HEK293 (cell line): ENCODE results near the gene CISD2.

Experiments
- CTCF ChIA-PET: fragments of 350-600 bp; formaldehyde crosslinking; extraction: SDS; loops from one replicate; lab custom pipeline; 2021; ENCODE audit warnings: antibody characterized with exemption; lab: Yijun Ruan, JAX
- POLR2A ChIA-PET: fragments of 300-600 bp; formaldehyde crosslinking; extraction: SDS; loops from one replicate; lab custom pipeline; 2020; ENCODE audit warnings: antibody characterized with exemption, inconsistent platforms; lab: Yijun Ruan, JAX
- H3K27ac ChIP-seq: fragments of 200-500 bp; sonication (Bioruptor generic); 2 replicates; pipeline ENCODE4 v1.5.1; 2014; ENCODE audit warnings: low read depth, low read length, control low read depth, inconsistent platforms; ENCODE audit errors: extremely low read depth
- H3K36me3 ChIP-seq, 2 experiments: fragments of 200-500 bp in 1 of 2; sonication (Bioruptor generic) in 1 of 2; 1 replicate in 1 of 2; 2 replicates in 1 of 2; pipeline ENCODE4 v1.5.1; 2014 to 2017; ENCODE audit warnings: inconsistent platforms in 2 of 2, low read length in 2 of 2; ENCODE audit not compliant: control insufficient read depth in 2 of 2, insufficient read depth in 1 of 2
- H3K4me1 ChIP-seq: fragments of 200-500 bp; sonication (Bioruptor generic); 2 replicates; pipeline ENCODE4 v1.5.1; 2014; ENCODE audit warnings: mild to moderate bottlenecking, low read length, inconsistent platforms; ENCODE audit not compliant: control insufficient read depth, insufficient read depth
- H3K4me3 ChIP-seq: 2 replicates; pipeline ENCODE4 v1.5.1; 2011; ENCODE audit warnings: low read depth, mild to moderate bottlenecking, control low read depth, low read length, moderate library complexity
- H3K9me3 ChIP-seq: fragments of 200-500 bp; sonication (Bioruptor generic); 2 replicates; pipeline ENCODE4 v1.5.1; 2014; ENCODE audit warnings: low read depth, low read length, inconsistent platforms; ENCODE audit not compliant: control insufficient read depth, insufficient read depth
- ATF2 ChIP-seq: fragments of 450-650 bp; formaldehyde crosslinking; IDR thresholded peaks from 2 replicates; pipeline ENCODE4 v1.5.1; 2016; ENCODE audit warnings: missing biosample characterization, missing genetic modification characterization, low read depth
- GLI2 ChIP-seq: fragments of 450-650 bp; formaldehyde crosslinking; IDR thresholded peaks from 2 replicates; pipeline ENCODE4; 2017; ENCODE audit warnings: missing biosample characterization, missing genetic modification characterization, low read depth, borderline replicate concordance
- KLF1 ChIP-seq: fragments of 450-650 bp; formaldehyde crosslinking; IDR thresholded peaks from 2 replicates; pipeline ENCODE4 v1.5.1; 2016; ENCODE audit warnings: missing biosample characterization, missing genetic modification characterization
- KLF10 ChIP-seq: fragments of 450-650 bp; IDR thresholded peaks from 2 replicates; pipeline ENCODE4 v1.5.1; 2018; ENCODE audit warnings: missing biosample characterization, mild to moderate bottlenecking, missing genetic modification characterization
- OSR2 ChIP-seq: fragments of 450-650 bp; formaldehyde crosslinking; IDR thresholded peaks from 2 replicates; pipeline ENCODE4 v1.5.1; 2016; ENCODE audit warnings: missing biosample characterization, missing genetic modification characterization
- PBX3 ChIP-seq: sonication (generic); formaldehyde crosslinking; IDR thresholded peaks from 2 replicates; pipeline ENCODE4 v1.8.1; 2022; ENCODE audit warnings: mild to moderate bottlenecking, moderate library complexity, missing genetic modification reagents
- RBAK ChIP-seq: fragments of 450-650 bp; formaldehyde crosslinking; IDR thresholded peaks from 2 replicates; pipeline ENCODE4 v1.5.1; 2016; ENCODE audit warnings: missing biosample characterization, missing genetic modification characterization
- ZBTB49 ChIP-seq: fragments of 450-650 bp; formaldehyde crosslinking; IDR thresholded peaks from 2 replicates; pipeline ENCODE4 v1.5.1; 2016; ENCODE audit warnings: missing biosample characterization, missing genetic modification characterization, low read depth
- ZBTB6 ChIP-seq: fragments of 450-650 bp; formaldehyde crosslinking; IDR thresholded peaks from 2 replicates; pipeline ENCODE4 v1.5.1; 2017; ENCODE audit warnings: missing biosample characterization, missing genetic modification characterization
- ZNF112 ChIP-seq: fragments of 450-650 bp; formaldehyde crosslinking; IDR thresholded peaks from 2 replicates; pipeline ENCODE4 v1.5.0; 2017; ENCODE audit warnings: missing biosample characterization, missing genetic modification characterization
- ZNF140 ChIP-seq: fragments of 450-650 bp; formaldehyde crosslinking; IDR thresholded peaks from 2 replicates; pipeline ENCODE4 v1.5.1; 2016; ENCODE audit warnings: missing biosample characterization, missing genetic modification characterization
- ZNF18 ChIP-seq: fragments of 450-650 bp; formaldehyde crosslinking; IDR thresholded peaks from 2 replicates; pipeline ENCODE4 v1.5.1; 2016; ENCODE audit warnings: missing biosample characterization, missing genetic modification characterization
- ZNF221 ChIP-seq: fragments of 450-650 bp; formaldehyde crosslinking; IDR thresholded peaks from 2 replicates; pipeline ENCODE4 v1.5.1; 2017; ENCODE audit warnings: missing biosample characterization, missing genetic modification characterization, borderline replicate concordance
- ZNF311 ChIP-seq: fragments of 450-650 bp; formaldehyde crosslinking; IDR thresholded peaks from 2 replicates; pipeline ENCODE4 v1.5.1; 2017; ENCODE audit warnings: missing biosample characterization, missing genetic modification characterization, borderline replicate concordance
- ZNF354C ChIP-seq: fragments of 450-650 bp; formaldehyde crosslinking; IDR thresholded peaks from 2 replicates; pipeline ENCODE4 v1.5.1; 2016; ENCODE audit warnings: missing biosample characterization, missing genetic modification characterization, low read depth, borderline replicate concordance
- ZNF555 ChIP-seq: fragments of 450-650 bp; formaldehyde crosslinking; conservative IDR thresholded peaks from 2 replicates; pipeline ENCODE4 v1.5.1; 2017; ENCODE audit warnings: missing biosample characterization, mild to moderate bottlenecking, missing genetic modification characterization, inconsistent platforms
- ZNF585B ChIP-seq: fragments of 450-650 bp; formaldehyde crosslinking; IDR thresholded peaks from 2 replicates; pipeline ENCODE4 v1.5.1; 2016; ENCODE audit warnings: missing biosample characterization, missing genetic modification characterization
- ZNF626 ChIP-seq: fragments of 450-650 bp; sonication (Bioruptor Pico); formaldehyde crosslinking; IDR thresholded peaks from 2 replicates; pipeline ENCODE4 v1.5.1; 2018; ENCODE audit warnings: missing biosample characterization, missing genetic modification characterization, inconsistent platforms
- ZNF629 ChIP-seq: fragments of 450-650 bp; formaldehyde crosslinking; IDR thresholded peaks from 2 replicates; pipeline ENCODE4 v1.5.1; 2017; ENCODE audit warnings: missing biosample characterization, missing genetic modification characterization
- ZNF701 ChIP-seq: fragments of 450-650 bp; formaldehyde crosslinking; IDR thresholded peaks from 2 replicates; pipeline ENCODE4 v1.5.1; 2016; ENCODE audit warnings: missing biosample characterization, missing genetic modification characterization
- ZNF791 ChIP-seq: fragments of 450-650 bp; formaldehyde crosslinking; IDR thresholded peaks from 2 replicates; pipeline ENCODE4 v1.5.1; 2016; ENCODE audit warnings: missing biosample characterization, missing genetic modification characterization
- ZSCAN5A ChIP-seq: fragments of 450-650 bp; formaldehyde crosslinking; IDR thresholded peaks from 2 replicates; pipeline ENCODE4 v1.5.1; 2016; ENCODE audit warnings: missing biosample characterization, missing genetic modification characterization

Gene CISD2

GRCh38 chr4:102836596-102836995, 32.2 kb upstream of the CISD2 start (continued):
- TF ChIP-seq ZNF140 (tag by site-specific recombination) = no peak

GRCh38 chr4:102842367-102842766, 26.4 kb upstream of the CISD2 start:
- Histone ChIP-seq H3K4me1 (no peaks in the 10 kb centered on the region), H3K36me3 (no peaks in the 10 kb centered on the region), H3K4me3 (no peak overlapping the region), H3K9me3 (no peaks in the 10 kb centered on the region), H3K27ac (no peak overlapping the region)
- ChIA-PET POLR2A (no interaction called here), CTCF (no interaction called here)
- TF ChIP-seq OSR2 = no peak
- no peak for TF ChIP-seq ZNF791 (tag by site-specific recombination)
- no peak for TF ChIP-seq ZNF221 (tag by site-specific recombination)
- TF ChIP-seq ZNF555 (tag by site-specific recombination) = no peak
- TF ChIP-seq ATF2 (tag by site-specific recombination) = no peak
- TF ChIP-seq RBAK (tag by site-specific recombination) = no peak

- H3K36me3 ChIP-seq = no peaks in the 10 kb centered on the region
- no peaks in the 10 kb centered on the region for H3K4me1 ChIP-seq
- no peak overlapping the region for H3K4me3 ChIP-seq
- H3K27ac ChIP-seq = no peak overlapping the region
- TF ChIP-seq PBX3 (CRISPR knock-in tag) (no peak), ZNF112 (tag by site-specific recombination) (no peak), ZSCAN5A (tag by site-specific recombination) (no peak), GLI2 (tag by site-specific recombination) (no peak), ZBTB49 (no peak)
- ChIA-PET CTCF (no interaction called here), POLR2A (no interaction called here)
- no peaks in the 10 kb centered on the region for H3K9me3 ChIP-seq
Observed at GRCh38 chr4:102843273-102843672, 25.5 kb upstream of the CISD2 start.

- ChIA-PET CTCF (no interaction called here), POLR2A (no interaction called here)
- Histone ChIP-seq H3K36me3 (no peaks in the 10 kb centered on the region), H3K4me1 (no peaks in the 10 kb centered on the region), H3K4me3 (no peak overlapping the region), H3K27ac (no peak overlapping the region), H3K9me3 (no peaks in the 10 kb centered on the region)
- TF ChIP-seq KLF1 (tag by site-specific recombination) (no peak), ZBTB6 (tag by site-specific recombination) (no peak), ZNF629 (tag by site-specific recombination) (no peak), KLF10 (tag by site-specific recombination) (no peak), ZNF354C (tag by site-specific recombination) (no peak), ZNF311 (tag by site-specific recombination) (no peak), ZNF18 (tag by site-specific recombination) (no peak), ZNF626 (no peak), ZNF701 (tag by site-specific recombination) (no peak), ZNF585B (no peak)
Observed at GRCh38 chr4:102843938-102844337, 24.9 kb upstream of the CISD2 start.
